NCI-H2227 treated with DMSO at 0.1 percent for 48 hours (cell line): ENCODE data around the gene GLMN.
"Not testable (repeated sequence)": the region's sequence is repeated elsewhere in the genome, so short reads cannot be mapped to it uniquely, and the experiment has no call there.

Experiments
- DNase-seq: peaks from one replicate; lab custom pipeline; 2025; lab: John Stamatoyannopoulos, UW

The GLMN gene

GRCh38 chr1:92299477-92300150 is 827 bp upstream of the GLMN start:
- peak; percentile 13 for DNase-seq

DNA sequence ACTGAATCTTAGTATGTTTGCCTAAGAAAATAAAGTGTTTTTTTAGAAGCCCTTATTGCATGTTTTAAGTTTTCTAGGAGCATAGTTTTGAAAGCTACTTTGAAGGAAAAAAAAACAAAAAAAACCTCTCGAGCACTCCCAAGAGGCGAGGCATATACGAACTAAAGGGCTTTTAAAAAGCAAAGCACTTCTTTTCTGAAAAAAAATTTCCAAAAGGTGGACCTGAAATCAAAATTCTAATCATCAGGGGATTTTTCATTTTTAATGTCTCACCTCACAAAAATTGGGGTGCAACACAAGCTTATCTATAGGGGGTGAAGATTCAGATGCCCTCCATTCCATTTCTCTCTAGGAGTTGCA is 594 bp downstream of the GLMN start:
- DNase-seq = no peak

- DNase-seq = peak; percentile 68
These were observed 7.3 kb downstream of the GLMN start for GRCh38 chr1:92291372-92291999.

DNA sequence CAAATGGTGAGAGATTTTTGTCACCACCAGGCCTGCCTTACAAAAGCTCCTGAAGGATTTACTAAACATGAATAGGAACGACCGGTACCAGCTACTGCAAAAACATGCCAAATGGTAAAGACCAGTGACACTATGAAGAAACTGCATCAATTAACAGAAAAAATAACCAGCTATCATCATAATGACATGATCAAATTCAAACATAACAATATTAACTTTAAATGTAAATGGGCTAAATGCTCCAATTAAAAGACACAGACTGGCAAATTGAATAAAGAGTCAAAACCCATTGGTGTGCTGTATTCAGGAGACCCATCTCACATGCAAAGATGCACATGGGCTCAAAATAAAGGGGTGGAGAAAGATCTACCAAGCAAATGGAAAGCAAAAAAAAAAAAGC is 17.4 kb downstream of the GLMN start:
- DNase-seq = not testable (repeated sequence)

GRCh38 chr1:92279781-92280180 is 19.0 kb downstream of the GLMN start:
- DNase-seq = not testable (repeated sequence)

- DNase-seq = no peak
These were observed 21.6 kb downstream of the GLMN start for GRCh38 chr1:92277105-92277723.

DNA sequence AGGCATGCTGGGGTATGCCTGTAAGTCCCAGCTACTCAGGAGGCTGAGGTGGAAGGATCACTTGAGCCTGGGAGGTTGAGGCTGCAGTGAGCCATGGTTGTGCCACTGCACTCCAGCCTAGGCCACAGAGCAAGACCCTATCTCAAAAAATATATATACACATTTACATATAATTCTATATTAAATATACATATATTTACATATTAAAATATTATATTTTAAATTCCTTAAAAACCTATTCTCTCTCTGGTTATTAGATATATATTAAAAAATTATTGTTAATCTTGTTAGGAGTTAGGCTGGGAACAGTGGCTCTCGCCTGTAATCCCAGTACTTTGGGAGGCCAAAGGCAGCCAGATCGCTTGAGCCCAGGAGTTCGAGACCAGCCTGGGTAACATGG is 22.7 kb downstream of the GLMN start:
- no peak for DNase-seq

DNA sequence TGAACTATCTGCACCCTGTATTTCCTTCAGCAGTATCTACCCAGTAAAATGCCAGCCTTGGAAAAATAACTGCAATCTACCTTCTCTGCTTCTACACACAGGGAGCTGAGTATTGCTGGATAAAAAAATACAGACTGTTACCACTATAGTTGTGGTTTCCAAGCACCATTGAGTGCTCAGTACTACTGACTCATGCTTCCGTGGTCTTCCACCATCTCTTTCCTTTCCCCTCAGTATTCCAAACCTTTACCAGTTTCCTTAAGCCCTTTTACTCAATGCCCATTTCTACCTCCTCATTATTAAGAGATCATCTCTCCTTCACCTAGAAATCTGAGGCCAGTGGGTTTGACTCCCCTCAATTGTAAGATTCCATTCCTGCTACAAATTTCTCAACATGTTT is 23.8 kb downstream of the GLMN start:
- DNase-seq = no peak

GRCh38 chr1:92273039-92273438 is 25.7 kb downstream of the GLMN start:
- no peak for DNase-seq

DNA sequence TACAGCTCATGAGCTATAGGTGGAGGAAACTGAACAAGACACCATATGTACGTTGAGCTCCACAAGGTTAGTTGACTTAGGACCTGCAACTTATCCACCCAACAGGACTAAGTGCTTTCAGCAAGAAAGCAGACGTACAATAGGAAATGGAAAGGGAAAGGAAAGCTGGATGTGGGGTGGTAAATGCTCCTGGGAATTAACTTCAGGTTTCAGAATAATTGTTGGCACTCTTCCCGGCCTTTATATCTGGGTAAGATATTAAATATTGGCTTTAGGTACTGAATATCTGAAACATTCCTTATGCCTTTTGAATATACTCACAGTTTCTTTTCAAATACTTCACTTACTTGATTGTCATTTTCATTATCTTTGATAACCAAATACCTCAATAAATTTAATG is 36.3 kb downstream of the GLMN start:
- no peak for DNase-seq

GRCh38 chr1:92259350-92259749 is 39.4 kb downstream of the GLMN start:
- DNase-seq = no peak

- not testable (repeated sequence) for DNase-seq
These were observed 44.1 kb downstream of the GLMN start for GRCh38 chr1:92254714-92255113.

- DNase-seq = no peak
These were observed 54.4 kb downstream of the GLMN start for GRCh38 chr1:92244376-92244775.

DNA sequence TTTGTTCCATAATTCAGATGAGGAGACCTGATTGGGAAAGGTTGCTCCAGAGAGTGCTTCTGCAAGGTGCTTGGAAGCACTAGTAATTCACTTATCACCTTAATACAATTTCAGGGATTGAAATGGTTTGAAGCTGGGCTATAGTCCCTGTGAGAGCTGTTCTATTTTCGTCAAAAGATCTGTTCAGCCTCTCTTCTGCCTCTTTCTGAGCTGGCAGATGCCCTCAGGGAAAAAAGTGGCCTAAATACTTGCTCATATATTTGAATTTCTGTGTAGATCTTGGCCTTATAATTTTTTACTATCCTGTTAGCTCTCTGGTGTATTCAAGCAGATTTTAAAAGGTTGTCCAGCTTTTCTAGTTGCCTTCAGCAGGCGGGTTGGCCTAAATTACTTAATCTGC is 58.8 kb downstream of the GLMN start:
- no peak for DNase-seq

GRCh38 chr1:92230736-92231135 is 68.1 kb downstream of the GLMN start:
- no peak for DNase-seq

DNA sequence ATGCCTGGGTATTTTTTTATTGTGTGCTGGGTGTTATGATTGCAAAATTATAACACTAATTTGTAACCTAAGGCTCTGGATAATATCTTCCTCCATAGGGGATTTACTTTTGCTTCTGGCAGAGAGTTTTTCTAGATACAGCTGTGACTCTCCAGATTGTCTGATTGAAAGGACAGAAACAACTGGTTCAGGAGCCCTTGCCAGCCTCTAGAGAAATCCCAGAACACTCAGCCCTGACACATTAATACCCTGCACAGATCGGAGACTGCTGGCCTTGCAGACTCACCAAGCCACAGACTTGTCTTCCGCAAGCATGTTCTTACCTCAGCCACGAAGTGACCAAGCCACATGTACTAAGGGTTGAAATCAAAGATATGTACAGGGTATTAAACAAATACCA is 70.4 kb downstream of the GLMN start:
- no peak for DNase-seq

DNA sequence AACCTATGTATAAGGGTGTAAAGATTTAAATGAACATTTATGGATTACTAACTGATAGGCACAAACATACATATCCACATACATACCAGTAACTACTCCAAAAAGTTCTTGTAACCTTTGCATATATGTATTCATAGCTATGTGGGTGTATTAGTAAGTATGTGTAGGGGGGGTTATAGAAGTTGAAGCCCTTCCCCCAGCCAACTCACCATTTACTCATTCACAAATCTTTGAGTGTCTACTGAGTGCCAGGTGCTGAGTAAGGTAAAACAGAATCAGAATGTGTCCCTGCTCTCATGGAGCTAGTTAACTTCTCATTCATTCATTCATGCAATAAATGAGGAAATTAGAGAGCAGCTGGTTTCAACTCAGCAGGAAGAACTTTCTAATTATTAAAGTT is 79.8 kb downstream of the GLMN start:
- DNase-seq = no peak

GRCh38 chr1:92218559-92218958 is 80.2 kb downstream of the GLMN start:
- DNase-seq = no peak

DNA sequence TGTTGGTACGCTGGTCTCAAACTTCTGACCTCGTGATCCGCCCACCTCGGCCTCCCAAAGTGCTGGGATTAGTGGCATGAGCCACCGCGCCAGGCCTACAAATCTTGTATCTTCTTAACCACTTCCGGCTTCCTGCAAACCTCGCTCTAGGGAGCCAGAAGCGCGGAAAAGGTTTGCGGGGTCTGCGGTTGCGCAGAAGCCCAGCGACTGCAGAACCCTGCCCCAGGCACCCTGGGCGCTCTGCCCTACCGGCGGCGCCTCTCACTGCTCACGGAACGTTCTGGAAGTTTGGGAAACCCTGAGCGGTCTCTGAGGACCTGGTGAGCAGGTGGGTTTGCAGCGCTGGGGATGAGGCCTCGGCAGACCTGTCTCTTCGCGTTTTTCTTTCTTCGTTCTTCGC is 81.1 kb downstream of the GLMN start, which contains the start of gene C1orf146:
C1orf146 (plus strand) TSS at position 195 of the 400 bp plus-strand sequence. CDS start 13,506 bp downstream, outside the sequence.
- no peak for DNase-seq

DNA sequence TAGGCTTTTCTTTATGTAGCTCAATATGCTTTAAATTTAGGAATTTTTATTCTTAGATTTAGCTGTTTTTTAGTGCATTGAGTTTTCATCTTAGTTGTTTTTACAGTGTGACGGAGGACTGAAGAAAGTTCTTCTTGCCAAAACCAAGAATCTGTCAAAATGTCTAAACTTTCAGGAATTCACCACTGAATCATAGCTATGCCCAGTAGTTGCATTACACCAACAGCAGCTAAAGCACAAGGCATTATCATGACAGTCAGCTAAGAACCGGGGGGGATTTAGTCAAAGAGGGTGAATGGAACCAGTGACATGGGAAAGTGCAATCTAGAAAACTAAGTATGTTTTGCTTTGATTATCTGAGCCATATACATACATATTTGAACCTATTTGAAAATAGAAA is 87.6 kb downstream of the GLMN start:
- no peak for DNase-seq

GRCh38 chr1:92210701-92211100 is 88.1 kb downstream of the GLMN start:
- DNase-seq = no peak

DNA sequence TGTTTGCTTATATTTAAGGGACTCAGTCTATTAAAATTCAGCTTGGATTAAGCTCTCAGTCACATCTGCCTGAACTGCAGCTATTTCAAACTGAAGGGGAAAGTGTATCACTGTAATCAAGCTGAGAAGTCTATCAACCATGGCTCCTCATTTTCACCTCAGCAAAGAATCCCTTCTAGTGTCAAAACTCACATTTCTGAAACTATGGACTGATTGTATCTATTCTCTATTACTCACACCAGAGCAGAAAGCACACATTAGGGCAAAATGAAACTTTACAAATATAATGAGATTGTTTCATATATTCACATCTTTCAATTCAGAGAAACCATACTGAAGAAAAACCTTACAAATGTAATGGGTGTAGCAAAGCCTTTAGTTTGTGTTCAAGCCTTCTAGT is 95.7 kb downstream of the GLMN start:
- no peak for DNase-seq

- DNase-seq = no peak
These were observed 96.8 kb downstream of the GLMN start for GRCh38 chr1:92201973-92202372.
